NCI-H1048 (cell line): ENCODE results near the gene SGTA.
"Not testable (repeated sequence)": the region's sequence is repeated elsewhere in the genome, so short reads cannot be mapped to it uniquely, and the experiment has no call there.

Source experiments
- DNase-seq: peaks from one replicate; lab custom pipeline; 2025; lab: John Stamatoyannopoulos, UW

SGTA gene

DNA sequence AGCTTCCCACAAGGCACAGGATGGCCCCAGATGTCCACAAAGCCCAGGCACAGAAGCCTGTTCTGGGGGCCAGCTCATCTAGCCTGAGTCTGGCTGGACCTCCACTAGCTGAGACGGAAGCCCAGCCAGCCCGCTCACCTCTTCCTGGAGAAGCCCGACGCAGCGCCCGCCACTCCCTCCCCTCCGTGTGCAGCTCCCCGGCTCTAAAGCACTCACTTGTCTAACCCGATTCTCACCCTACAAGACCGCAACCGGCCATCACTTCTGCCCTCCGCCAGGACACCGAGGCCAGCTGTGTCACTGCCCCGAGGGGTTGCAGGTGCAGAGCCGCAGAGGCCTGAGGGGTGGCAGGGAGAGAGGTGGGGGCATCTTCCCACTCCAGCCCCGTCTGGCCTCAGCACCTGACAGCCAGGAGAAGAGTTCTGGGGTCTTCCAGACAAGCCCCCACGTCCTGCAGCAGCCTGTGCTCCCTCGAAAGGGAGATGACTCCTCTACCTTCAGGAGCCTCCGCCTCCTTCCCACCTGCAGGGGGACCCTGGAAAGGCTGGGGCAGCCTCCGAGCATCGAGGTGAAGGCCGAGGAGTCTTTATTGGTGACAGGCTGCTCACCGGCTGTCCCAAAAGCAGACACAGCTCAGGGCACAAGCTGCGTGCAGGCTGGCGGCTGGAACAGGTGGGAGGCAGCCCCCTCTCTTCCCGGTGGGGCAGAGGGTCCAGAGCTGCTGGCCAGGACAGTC is 56.0 kb downstream of the SGTA start:
- DNase-seq, result no peak

DNA sequence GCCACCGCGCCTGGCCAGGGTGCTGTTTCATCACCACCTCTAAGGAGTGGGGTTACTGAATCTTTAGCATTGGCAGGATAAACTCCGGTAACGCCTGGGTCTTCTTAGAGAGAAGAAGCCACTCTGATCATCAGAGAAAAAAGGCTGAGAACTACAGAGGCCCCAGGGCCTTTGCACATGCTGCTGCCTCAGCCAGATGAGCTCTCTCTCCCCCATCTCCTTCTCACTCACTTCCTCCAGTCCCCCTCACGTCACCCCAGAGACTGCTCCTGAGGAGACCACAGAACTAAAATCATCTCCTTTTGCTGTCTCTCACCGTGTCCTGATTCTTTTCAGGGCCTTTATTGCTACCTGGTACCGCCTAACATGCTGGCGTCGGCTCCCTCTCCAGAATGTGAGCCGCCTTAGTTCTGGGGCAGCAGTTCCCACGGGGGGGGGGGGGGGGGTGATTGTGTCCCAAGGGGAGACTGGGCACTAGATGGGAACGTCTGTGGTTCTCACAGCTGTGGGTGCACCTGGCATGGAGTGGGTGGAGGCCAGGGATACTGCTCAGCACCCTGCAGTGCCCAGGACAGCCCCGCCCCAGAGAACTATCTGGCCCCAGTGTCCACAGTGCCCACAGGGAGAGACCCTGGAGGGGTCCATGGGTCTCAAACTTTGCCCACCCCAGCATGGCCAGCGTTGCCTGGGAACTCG is 56.8 kb downstream of the SGTA start:
- no peak for DNase-seq

DNA sequence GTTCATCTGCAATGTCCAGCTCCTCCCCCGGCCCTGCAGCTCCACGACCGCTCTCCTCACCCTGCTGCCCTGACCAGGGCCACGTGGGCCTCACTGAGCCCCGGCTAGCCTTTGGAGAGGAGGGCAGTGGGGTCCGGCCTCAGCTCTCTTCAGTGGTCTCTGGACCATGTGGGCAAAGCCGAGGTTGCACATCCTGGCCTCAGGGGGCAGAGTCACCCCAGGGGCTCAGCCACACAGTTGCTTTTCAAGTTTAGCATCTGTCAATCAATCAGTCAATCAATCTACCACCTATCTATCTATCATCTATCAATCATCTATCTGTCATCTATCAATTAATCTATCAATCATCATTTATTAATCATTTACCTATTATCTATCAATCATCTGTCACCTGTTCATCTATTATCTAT is 58.9 kb downstream of the SGTA start:
- no peak for DNase-seq

DNA sequence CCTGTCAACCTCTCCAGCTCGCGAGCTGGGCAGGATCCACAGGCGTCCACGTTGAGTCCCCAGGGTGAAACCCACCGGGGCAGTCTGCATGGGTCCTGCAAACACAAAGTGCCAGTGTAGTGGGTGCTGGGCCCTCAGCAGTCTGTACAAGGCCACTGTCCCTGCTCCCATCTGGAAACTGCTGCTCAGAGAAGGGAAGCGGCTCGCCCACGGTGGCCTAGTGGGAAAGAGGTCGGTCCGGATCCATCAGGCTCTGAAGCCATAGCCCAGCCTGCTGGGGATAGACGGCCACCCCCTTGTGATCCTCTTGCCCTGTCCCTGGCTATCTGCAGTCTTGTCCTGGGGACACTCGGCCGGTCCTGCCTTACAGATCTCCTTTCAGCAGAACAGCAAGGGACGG is 59.3 kb downstream of the SGTA start:
- DNase-seq, result no peak

DNA sequence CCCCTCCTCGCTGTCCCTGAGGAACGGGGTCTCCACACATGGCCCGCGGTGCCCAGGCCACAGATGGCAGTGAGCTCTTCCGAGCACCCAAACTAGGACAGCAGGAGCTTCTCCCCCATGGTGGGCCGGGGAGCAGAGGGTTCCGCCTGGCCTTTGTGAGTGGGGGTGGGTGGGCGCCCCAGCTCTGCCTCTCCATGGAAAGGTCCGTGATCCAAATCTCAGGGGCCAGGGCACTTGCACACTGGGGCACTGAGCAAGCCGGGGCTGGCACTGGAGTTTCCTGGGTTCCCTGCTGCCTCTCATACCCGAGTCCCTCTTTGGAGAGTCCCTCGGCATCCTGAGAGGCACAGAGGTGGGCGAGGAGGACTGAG is 59.7 kb downstream of the SGTA start:
- DNase-seq, result no peak

DNA sequence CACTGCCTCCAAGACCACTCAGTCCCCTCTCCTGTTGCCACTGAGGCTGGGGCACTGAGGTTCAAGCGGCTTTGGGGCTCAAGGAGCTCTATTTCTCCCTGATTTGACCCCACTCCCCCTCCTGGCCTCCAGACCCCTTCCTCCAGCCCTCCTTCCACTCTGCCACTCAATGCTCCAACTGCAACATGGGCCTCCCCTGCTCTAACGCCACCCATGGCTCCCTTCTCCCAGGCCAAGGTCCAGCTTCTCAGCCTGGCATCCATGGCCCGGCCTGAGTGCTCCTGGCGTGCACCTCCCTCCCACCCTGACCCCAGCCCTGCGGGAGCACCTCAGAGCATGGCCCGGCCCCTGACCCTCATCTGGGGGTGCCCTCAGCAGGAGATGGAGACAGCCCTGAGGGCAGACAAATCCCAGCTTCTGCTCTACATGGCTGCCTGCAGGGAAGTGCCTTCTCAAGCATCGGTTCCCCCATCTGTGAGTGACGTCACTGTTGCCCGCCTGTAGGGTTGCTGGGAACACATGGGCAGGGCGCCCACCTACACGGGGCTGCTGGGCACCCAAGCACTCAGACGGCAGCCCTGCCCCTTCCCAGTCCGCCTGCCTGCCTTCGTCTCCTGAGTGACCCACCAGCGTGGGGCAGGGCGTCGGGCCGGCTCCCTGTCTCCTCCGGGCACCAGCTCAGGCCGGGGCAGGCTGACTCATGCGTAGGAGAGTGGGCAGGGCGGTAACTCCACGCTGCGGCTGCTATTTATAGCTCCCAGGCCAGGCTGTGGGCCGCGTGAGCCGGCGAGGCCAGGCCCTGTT is 60.3 kb downstream of the SGTA start:
- DNase-seq, result no peak

DNA sequence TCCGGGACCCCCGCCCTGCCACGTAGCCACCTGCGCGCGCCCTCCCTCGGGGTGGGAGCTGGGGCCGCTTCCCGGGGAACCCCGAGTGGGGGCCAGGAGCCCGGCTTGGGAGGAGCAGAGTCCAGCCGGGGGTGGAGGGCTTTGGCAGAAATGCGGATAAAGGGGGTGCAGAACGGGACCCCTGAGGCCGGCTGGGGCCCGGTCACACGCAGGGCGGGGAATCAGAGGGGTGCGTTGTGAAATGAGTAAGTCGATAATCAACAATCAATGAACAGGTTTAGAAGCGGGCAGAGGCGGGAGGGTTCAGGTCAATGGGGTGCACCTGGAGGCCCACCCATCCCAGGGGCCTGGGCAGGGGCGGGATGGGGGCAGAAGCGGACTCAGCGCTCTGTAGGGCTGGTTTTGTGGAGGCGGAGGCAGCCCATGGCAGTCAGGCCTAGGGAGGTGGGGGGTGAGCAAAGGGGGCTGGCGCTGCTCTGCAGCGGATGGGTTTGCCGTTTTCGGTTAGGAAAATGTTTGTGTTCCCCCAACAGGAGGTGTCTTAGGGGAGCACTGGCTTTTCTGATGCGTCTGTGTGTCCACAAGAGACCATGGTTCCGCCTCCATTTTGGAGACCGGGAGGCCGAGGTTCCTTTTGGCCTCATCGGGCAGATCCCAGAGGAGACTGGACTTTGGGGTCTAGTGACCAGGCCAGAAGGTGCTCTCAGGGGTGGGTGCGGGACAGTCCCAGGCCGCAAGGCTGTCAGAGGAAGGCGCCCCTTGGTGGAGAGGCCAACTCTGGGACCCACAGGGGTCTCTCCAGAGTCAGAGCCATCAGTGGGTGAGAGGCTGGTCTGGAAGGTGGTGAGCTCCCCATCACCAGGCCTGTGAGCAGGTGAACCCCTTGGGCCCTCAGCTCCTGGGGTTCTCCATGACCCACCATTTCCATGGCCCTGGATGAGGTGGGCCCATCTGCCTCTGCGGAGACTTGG is 61.2 kb downstream of the SGTA start:
- no peak for DNase-seq

DNA sequence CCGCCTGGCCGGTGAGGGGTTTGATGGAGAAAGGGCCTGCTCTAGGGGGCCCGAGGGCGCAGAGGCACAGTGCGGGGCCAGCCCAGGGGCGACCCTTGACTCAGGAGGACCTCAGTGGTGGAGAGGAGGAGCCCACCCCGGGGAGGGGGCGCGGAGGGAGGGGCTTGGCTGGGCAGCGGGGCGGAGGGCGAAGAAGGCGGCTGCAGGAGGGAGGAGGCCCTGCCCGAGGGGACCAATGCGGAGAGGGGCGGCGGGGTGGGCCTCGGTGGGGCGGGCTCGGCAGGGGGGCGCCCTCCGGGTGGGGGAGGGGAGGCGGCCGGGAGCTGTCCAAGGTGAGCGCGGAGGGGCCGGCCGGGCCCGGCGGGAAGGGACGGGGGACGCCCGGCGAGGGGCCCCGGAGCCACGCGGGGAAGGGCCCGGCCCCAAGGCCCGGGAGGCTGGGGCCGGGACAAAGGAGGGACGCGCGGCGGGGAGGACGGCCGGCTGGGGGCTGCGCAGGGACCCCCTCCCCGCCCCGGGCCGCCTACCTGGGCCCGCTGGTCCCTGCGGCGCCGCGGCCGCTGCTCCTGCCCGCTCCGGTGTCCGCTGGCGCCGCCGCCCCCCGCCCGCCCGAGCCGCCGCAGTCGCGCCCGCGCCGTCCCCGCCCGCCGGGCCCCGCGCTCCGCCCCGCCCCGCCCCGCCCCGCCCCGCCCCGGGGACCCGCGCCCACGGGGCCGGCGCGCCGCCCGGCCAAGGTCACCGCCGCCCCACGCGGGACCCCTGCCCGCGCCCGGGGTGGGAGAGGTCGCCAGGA is 62.1 kb downstream of the SGTA start, which contains the start of gene DIRAS1:
Gene DIRAS1, minus strand, starts transcription at position 596 of the 793 bp plus-strand sequence. CDS start 3,566 bp downstream, outside the sequence.
- DNase-seq, result no peak

DNA sequence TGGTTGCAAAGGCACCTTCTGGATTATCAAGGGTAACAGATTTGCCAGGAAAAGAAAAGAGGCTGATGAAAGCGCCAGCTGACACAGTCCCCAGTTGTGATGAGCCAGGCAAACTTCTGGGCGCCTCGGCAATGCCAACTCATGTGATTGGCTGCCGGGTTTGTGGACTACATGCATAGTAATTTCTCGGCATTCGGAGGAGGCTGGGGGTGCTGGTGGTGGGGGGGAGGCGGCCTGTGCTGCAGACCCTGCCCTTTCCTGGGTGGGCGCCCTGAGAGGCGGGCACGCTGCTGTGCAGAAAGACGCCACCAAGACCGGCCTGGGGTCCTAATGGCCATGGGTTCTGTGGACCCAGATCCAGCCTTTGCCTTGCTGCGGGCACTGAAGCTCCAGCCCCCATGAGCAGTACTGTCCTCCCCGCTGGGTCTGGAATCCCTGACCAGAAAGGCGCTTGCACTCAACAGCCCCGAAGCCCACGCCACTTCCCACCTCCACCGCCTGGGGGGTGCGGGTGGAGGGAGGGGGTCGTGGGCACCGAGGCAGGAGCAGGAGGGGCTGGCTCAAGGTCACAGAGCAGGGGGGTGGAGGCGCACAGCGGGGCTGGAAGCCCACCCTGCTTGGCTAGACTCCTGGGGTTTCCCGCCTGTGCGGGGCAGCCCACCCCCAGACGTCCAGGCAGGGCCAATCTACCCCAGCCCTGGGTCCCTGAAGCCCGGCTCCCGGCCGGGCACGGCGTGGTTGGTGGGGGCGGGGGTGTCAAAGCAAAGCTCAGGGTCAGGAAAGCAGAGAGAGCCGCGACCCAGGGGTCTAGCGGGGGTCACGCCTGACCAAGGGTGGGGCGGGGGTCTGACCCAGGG is 62.9 kb downstream of the SGTA start:
- no peak for DNase-seq

DNA sequence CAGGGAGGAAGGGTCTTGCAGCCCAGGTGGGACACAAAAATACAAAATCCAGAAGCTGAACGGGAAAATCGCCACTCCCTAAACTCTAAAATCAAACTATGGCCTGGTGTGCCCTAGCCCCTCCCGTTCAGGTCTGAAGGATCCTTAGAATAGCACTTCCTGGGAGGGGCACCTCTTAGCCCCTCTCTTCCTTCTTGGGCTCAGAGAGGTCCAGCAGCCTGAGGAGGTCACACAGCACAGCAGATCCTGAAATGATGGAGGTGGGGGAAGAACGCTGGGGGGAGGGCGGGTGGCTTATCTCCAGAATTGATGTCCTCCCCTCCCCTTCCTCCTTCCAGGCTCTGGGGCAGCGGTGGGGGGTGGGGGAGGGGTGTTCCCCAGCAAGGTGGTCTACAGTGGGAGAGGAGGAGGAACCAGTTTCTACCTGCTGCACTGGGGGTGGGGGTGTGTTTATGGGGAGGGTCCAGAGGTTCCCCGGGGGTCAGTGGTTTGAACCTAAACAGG is 63.8 kb downstream of the SGTA start:
- DNase-seq, result no peak

DNA sequence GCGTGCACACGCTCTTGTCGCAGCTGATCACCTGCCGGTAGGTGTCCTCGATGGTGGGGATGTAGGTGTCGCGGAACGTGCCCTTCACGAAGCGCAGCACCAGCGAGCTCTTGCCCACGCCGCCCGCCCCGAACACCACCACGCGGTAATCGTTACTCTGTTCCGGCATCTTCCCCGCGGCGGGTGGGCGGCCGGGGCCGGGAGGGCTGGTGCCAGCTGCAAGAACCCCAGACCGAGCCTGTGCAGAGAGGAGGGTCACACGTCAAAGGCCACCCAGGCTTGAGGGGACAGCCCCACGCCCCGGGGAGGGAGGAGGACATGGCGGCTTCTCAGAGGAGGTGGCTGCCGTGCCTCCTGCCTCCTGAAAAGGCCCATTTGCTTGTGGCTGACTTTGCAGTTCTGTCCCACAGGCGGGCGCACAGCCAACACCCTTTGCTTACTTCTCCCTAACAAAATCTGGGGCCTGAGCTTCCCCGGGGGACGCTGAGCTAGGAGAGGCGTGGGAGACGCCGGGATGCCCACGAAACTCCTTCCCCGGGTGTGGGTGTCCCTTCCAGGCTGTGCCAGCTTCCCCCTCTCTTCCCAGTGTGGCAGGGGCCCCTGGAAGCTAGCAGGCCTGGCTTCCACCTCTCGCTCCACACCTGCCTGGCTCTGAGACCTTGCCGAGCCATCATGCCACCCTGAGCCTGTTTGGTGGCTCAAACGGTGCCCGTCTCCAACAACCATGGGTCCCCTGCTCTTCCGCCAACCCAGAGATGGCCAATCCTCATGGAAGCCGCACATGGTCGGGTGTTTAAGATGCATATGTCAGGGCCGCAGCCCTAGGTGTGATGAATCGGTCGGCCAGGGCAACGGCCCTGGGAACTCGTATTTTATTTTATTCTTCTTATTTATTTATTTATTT is 65.2 kb downstream of the SGTA start:
- no peak for DNase-seq

DNA sequence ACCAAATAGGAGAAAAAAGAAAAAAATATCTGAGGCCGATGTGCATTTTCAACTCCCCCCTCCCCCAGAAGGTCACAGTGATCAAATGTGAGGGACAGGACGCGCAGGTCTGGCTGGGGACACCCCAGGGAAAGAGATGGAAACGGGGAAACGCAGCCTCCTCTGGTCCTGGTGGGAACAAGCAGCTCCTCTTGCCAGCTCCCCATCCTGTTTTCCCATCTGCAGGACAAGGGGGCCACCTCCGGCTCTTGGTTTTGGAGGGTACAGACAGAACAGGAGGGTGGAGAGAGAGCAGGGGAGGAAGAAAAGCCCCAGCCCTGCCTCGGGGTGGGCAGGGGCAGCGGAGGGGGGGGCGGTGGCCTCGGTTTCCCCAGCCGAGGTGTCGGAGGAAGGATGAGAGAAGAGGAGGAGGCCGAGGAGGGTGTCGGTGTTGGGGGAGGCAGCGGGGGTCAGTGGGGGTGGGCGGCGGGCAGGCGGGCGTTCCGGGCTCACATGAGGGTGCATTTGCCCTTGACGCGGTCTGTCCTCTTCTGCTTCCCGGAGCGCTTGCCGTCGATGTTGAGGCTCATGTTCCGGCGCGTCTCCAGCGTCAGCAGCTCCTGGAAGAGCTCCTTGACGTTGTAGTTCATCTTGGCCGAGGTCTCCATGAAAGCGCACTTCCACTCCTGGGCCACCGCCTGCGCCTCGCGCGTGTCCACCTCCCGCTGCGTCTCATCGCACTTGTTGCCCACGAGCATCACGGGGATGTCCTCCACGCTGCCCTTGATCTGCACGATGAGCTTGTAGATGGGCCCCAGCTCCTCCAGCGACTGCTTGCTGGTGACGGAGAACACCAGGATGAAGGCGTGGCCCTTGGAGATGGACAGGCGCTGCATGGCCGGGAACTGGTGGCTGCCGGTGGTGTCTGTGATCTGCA is 66.1 kb downstream of the SGTA start:
- DNase-seq, result no peak

DNA sequence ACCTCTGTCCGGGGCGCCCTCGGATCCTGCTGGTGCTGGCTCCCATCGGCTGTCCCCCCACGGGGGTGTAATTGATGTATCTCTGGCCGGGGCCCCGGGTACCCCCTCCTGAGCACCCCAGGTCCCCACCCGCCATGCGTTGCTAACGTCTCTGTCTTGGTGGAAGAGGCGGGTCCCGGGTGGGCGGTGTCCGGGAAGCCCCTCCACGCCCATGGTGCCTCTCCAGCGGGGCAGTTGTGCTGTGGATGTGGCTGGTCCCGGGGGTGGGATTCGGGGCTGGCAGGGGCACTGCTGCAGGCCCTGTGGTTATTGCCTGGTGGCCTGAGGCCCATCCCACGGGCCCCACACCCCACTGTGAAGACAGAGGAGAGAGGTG is 66.8 kb downstream of the SGTA start:
- no peak for DNase-seq

DNA sequence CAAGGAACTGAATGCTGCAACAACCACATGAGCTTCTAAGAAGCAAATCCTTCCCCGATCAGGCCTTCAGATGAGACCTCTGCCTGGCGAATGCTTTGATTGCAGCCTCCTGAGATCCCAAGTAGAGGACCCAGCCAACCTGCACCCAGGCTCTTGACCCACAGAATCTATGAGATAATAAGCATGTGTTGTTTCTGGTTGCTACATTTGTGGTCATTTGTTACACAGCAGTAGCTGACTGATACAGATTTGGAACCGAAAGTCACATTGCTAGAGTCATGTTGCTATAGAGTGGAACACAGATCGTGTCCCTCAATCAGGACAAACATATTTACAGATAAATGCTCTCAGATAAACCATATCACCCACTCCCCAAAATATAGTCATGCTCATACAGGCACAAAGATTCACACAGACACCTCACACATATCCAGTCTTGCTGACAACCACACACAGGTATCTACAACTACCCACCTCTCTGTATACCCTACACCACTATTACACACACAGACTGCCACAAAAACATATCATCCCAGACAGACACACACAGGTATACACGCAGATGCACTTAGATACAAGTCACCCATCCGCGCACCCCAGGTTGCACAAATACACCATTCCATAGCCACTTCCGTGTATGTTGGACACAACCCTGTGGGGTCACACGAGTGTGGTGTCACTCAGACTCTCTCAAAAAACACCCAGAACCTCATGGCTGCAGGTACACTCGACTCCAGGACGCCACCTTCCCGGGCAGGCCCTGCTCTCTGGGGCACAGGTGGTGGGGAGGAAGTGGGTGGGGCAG is 67.4 kb downstream of the SGTA start:
- no peak for DNase-seq

DNA sequence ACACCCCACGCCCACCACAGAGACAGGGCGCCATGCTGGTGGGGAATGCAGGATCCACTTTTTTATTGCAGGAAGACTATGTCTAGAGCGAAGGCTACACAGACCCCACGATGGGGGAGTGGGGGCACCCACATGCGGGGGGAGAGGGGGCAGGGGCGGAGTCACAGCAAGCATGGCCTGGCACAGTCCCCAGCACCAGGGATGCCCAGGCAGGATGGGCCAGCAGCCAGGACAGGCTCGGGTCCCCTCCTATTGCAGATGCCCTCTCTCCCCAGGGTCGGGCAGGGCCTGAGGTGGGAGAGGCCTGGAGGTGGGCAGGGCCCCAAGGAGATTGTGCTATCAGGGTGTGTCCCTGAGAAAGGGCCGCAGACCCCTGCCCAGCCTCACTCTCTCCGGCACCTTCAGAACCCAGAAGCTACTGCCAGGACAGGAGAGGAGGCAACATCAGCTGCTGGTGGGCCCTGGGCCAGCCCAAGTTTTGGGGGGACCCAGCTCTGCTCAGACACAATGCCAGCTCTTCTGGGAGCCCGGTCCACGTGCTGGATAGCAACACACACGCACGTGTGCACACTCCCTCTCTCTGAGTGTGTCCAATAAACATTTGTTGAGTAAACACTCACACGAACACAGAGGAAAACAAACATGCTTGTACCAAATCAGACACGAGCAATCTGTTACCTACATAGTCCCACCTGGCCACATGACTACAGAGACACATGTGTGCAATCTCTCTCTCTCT is 68.4 kb downstream of the SGTA start:
- no peak for DNase-seq

DNA sequence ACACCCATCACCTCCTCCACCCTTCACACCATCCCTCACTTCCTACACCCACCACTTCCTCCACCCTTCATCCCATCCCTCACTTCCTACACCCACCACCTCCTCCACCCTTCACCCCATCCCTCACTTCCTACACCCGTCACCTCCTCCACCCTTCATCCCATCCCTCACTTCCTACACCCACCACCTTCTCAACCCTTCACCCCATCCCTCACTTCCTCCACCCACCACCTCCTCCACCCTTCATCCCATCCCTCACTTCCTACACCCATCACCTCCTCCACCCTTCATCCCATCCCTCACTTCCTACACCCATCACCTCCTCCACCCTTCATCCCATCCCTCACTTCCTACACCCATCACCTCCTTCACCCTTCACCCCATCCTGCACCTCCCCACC is 69.0 kb downstream of the SGTA start:
- not testable (repeated sequence) for DNase-seq
